Umbilical cord (tissue), 2 donors: ENCODE data around the gene NME8. TPM values are rescaled to one million over a fixed set of nuclear protein-coding genes. Genes with fewer than 3 reads are reported as not detected.

Experiments used
- DNase-seq: peaks from one replicate; pipeline ENCODE4 v3.0.0-alpha.2; 2015; ENCODE audit warnings: low spot score
- total RNA-seq: library from RNA; depleted of rRNA; stranded (reverse); fragments of >200 nt; gene quantifications from one replicate; pipeline ENCODE4 v1.2.3, GENCODE V29; 2014; ENCODE audit warnings: low replicate concordance; ENCODE audit not compliant: insufficient read depth

Gene NME8
- not detected for total RNA-seq

GRCh38 chr7:37848297-37848696 lies at the start of gene NME8:
Gene NME8 (plus strand): TSS chr7:37848597. CDS start chr7:37850267, 1,670 bp downstream.
- no peak for DNase-seq

- no peak for DNase-seq
Observed at GRCh38 chr7:37806152-37806551, 42.2 kb upstream of the NME8 start.

- DNase-seq, result peak; percentile 96
Observed at GRCh38 chr7:37812161-37812580, 36.2 kb upstream of the NME8 start.

GRCh38 chr7:37815671-37816371 lies 32.6 kb upstream of the NME8 start:
- DNase-seq, result peak; percentile 66

- DNase-seq, result no peak
Observed at GRCh38 chr7:37816922-37817590, 31.3 kb upstream of the NME8 start.

- no peak for DNase-seq
Observed at GRCh38 chr7:37817591-37817960, 30.8 kb upstream of the NME8 start.

- DNase-seq, result peak; percentile 51
Observed at GRCh38 chr7:37817996-37818720, 30.2 kb upstream of the NME8 start.

- no peak for DNase-seq
Observed at GRCh38 chr7:37820708-37821468, 27.5 kb upstream of the NME8 start.

GRCh38 chr7:37822946-37823345 lies 25.5 kb upstream of the NME8 start:
- no peak for DNase-seq

- no peak for DNase-seq
Observed at GRCh38 chr7:37823557-37823956, 24.8 kb upstream of the NME8 start.

- DNase-seq, result no peak
Observed at GRCh38 chr7:37825038-37825437, 23.4 kb upstream of the NME8 start.

- DNase-seq, result no peak
Observed at GRCh38 chr7:37826825-37827224, 21.6 kb upstream of the NME8 start.

- DNase-seq, result no peak
Observed at GRCh38 chr7:37831244-37831643, 17.2 kb upstream of the NME8 start.

- DNase-seq, result peak; percentile 97
Observed at GRCh38 chr7:37832194-37832593, 16.2 kb upstream of the NME8 start.

GRCh38 chr7:37833107-37833817 lies 15.1 kb upstream of the NME8 start:
- DNase-seq, result peak; percentile 54

- no peak for DNase-seq
Observed at GRCh38 chr7:37833818-37834146, 14.6 kb upstream of the NME8 start.

- no peak for DNase-seq
Observed at GRCh38 chr7:37853468-37853867, 5.1 kb downstream of the NME8 start.

- no peak for DNase-seq
Observed at GRCh38 chr7:37882086-37882485, 33.7 kb downstream of the NME8 start.

GRCh38 chr7:37893359-37893758 lies 45.0 kb downstream of the NME8 start:
- no peak for DNase-seq

GRCh38 chr7:37894671-37895070 lies 46.3 kb downstream of the NME8 start:
- DNase-seq, result no peak

- no peak for DNase-seq
Observed at GRCh38 chr7:37899712-37900247, 51.4 kb downstream of the NME8 start.
